Bone marrow (tissue), 2 donors: Measurements from ENCODE around the gene CDRT4.

Source experiments
- DNase-seq, 2 donors: peaks; one replicate each; lab custom pipeline; 2025; lab: John Stamatoyannopoulos, UW

The CDRT4 gene

DNA sequence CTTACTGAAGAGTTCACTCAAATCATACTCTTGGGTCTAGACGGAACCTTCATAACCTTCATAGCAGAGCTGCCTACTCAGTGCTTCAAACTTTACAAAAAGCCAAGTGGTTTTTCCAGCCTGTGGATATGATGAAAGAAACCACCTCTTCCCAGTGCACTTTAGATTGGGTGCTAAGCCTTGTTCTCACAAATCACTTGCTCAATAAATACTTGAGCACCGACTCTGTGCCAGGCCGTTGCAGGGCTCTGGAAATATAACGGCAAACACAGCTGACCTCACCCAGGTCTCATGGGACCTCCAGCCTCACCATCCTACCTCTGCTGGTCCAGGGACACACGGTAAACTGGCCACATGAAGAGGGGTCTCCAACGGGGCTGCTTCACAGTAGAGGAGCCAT, 35.7 kb downstream of the CDRT4 start:
- no peak for DNase-seq

- DNase-seq = no peak
Measured at GRCh38 chr17:15431196-15431595, 36.2 kb downstream of the CDRT4 start.

DNA sequence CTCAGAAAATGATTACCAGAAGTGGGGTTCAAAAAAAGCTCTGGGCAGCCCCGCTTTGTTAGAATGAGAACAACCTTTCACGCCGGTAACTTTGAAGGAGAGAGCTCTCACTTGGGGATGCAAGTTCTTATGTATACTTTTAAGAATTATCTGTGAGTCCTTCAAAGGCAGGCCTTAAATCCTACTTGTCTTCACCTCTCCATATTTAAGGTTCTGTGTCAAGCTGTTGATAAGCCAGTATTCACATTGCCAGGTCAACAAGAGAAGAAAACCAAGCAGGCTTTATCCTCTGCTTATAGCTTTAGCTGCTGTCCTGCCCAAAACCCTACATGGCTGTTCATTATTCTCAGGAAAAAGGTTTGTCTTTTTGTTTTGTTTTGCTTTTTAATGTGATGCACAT, 42.9 kb downstream of the CDRT4 start:
- DNase-seq = no peak

DNA sequence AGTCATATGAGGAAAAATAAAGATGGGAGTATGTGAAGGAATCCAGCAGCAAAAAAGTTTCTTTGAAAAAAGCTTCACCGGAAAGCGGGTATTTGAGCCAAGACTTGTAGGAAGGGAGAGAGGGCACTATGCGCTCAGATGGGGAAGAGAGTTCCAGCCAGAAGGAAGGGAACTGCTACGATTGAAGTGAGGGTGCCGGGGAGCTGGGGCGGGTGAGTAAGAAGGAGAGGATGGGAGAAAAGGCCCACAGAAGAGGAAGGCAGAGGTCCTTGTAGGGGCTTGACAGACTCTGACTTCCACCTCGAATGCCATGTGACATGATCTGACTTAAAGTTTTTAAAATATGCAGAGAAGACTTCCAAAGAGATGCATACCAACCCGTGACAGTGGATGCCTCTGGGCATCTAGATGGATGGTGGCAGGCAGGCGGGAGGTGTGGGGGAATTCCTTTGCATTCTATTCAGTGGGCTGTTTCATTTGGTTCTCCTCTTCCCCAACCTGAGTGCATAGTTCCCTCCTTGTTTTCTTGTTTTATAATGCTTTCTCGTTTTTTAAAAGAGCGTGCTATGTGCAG, 44.9 kb downstream of the CDRT4 start:
- DNase-seq = no peak

- DNase-seq = no peak
Measured at GRCh38 chr17:15418781-15419180, 48.6 kb downstream of the CDRT4 start.

DNA sequence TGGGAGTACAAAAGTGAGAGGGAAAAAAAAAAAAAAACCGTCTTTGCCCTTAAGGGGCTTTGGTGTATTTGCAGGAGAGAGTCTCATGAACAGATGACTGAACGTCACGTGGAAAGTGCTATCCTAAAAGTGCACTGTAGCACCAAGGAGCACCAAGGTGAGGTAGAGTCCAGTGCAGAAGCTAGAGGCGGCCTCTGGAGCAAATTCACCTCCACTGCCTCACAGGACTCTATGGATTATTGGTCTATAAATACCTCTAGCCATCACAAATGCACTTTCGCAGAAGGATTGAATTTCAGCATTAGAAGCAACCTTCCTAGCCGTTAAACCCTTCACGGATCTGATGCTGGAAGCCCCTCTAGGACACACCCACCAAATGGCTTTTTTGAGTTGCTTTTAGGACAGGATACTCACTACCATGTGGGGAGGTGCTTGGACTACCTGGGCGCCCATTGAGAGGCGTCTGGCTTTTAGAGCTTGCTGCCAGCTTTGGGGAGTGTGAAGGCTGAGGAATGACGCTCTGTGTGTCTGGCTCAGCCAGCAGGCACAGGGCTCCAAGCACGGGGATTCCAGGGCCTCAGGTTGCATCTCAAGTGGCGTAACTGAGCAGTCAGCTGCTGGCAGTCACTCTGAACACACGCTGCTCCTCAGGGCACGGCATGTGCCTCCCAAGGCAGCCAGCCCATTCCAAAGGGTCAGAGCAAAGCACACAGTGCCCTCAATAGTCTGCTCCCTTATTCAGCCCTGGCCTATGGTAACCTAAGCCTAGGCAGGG, 52.7 kb downstream of the CDRT4 start:
- no peak for DNase-seq

- no peak for DNase-seq
Measured at GRCh38 chr17:15413101-15413771, 54.2 kb downstream of the CDRT4 start.

- DNase-seq = no peak
Measured at GRCh38 chr17:15412606-15413005, 54.8 kb downstream of the CDRT4 start.

- DNase-seq = peak in 1 of 2 donors; percentile 52
Measured at GRCh38 chr17:15411384-15412198, 55.8 kb downstream of the CDRT4 start.

GRCh38 chr17:15409721-15410250, 57.6 kb downstream of the CDRT4 start:
- no peak for DNase-seq

- DNase-seq = no peak
Measured at GRCh38 chr17:15408803-15409202, 58.6 kb downstream of the CDRT4 start.

DNA sequence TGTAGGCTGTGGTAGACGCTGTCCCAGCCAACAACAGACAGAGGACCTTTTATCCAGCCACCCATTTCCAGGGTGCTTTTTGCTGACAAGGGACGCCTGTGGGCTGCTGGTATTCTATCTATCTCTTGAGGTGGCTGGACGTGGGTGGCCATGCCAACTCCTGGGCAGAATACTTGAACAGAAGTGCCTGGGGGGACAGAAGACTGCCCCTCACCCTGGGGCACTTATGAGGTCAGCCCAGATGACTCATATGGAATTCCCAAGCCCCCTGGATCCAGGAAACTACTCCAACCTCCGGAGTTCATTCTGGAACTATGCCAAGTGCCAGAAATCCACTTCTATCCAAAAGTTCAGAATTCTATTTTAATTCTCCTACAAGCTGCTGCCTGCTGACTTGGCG, 61.3 kb downstream of the CDRT4 start:
- DNase-seq = no peak

- DNase-seq = no peak
Measured at GRCh38 chr17:15405058-15405415, 62.4 kb downstream of the CDRT4 start.

DNA sequence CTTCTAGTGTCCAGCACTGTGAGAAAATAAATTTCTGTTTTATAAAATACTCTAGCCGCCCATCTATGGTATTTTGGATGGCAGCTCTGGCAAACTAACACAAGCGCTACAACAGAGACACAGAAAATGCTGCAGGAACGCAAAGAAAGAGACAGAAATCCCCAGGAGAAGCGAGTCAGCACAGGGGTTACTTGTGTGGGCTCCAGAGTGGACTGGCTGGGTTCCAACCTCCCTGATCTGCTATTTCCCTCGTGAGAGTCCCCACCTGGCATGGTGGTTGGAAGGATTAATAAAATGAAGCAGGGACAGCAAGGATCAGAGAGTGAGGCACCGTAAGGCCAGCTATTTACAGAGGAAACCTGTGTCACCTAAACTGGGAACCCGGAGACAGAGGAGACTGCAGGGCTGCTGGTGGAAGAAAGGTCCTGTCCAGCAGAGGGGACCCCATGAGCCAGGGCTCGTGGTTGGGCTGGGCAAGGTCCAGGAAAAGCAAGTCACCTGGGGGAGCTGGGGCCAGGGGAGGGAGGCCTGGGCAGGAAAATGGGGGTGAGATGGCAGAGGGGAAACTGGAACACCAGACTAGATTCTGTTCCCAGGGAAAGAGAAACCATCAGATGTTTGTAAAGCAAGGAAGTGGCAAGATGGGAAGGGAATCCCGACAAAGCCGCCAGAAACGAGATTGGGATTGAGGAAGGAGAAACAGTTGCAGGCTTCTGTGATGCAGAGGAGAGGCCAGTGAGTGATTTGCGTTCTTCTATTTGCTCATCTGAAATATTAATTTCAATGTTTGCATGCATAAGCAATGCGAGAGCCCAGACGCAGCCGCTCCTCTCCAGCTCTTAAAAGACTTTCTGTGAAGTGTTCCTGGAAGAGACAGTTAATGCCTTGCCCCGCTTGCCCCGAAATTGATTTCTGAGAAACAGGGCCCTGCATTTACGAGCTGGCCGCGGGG, 63.0 kb downstream of the CDRT4 start:
- DNase-seq = no peak

DNA sequence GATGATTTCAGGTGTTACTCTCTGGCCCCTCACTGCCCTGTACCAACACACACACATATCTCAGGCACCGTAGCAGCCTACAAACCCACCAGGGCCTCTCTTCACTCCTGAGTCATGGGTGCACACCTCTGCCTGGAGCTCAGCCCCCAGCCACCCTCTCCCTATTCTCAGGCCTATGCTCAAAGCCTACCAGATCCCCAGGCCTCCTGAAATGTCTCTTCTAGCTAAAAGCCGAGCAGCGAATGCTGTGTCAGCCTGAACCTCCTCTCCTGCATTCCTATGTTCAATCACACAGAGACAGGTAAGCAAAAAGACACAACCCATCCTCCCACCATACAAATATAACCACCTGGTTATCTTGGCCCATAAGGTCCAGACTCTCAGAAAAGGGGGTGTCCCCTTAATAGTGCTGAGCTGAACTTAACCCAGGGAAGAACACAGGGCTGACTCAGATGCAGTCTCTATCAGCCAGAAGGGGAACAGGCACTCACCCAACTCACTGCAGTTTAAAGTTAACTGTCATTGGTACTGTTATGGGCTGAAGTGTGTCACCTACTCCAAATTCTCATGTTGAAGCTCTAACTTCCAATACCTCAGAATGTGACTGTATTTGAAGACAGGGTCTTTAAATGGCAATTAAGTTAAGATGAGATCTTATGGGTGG, 64.0 kb downstream of the CDRT4 start:
- DNase-seq = no peak

DNA sequence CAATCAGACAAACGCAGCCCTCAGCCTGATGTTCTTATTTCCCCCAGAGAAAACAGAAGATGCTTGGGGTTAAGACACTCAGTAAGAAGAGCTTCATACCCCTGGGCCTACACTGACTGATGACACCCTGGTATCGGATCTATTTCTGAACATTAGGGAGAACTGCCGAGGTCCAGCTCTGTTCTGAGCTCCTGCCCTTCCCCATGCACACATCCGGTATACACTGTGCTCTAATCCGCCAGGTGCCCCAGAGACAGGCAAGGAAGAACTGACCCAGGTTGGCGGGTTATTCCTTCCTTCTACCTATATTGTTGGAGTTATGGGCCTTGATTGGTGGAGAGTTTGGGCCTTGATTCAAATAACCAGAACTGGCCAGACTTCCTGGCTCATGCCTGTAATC, 68.0 kb downstream of the CDRT4 start:
- no peak for DNase-seq

GRCh38 chr17:15398736-15399331, 68.6 kb downstream of the CDRT4 start:
- DNase-seq = no peak

- peak in 1 of 2 donors; percentile 79 for DNase-seq
Measured at GRCh38 chr17:15398291-15398690, 69.1 kb downstream of the CDRT4 start.

DNA sequence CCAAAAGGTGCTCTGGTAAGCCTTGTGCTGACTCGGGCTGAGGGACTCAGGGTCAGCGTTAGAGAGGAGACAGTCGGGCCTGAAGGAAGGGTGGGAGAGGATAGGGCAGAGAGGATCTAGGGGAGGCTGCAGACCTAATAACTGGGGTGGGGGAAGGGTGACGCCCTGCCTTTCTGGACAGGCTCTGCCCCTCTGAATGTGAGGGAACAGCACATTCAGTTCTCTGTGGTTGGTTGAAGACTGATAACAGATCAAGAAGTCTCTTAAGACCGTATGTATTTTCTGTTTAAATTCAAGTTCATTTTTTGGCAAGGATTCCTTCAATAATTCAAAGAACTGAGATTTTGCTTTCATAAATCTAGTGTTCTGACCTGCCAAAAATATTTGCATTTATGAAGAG, 69.8 kb downstream of the CDRT4 start:
- no peak for DNase-seq

DNA sequence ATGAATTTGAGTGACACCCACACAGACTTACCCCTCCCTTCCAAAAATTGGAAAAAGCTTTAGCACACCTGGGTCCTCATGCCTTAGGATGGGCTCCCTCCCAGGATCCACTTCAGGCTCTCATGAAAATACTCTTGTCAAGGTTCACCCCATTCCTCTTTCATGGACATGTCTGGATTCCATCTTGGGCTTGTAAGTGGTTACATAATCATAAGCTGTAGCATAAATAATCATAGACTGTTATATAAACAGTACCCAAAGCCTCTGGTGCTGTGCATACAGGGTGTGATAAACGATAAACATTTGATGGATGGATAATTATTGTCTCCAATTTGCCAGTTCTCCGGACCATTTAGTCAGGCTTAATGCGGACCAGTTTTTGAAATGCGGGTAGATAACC, 72.3 kb downstream of the CDRT4 start:
- no peak for DNase-seq
